A549 treated with CpdA at 1 μM for 4 hours (cell line): Measurements from ENCODE around the gene TREML1. TPM values are rescaled to one million over a fixed set of nuclear protein-coding genes. Genes with fewer than 3 reads are reported as not detected.

Experiments used
- total RNA-seq: library from RNA; stranded (reverse); fragments of 200-300 nt; extraction: Qiagen RNA extraction; gene quantifications from 5 replicates; pipeline ENCODE4 v1.2.3, GENCODE V29; 2022; ENCODE audit warnings: low read depth

Gene TREML1, protein sequence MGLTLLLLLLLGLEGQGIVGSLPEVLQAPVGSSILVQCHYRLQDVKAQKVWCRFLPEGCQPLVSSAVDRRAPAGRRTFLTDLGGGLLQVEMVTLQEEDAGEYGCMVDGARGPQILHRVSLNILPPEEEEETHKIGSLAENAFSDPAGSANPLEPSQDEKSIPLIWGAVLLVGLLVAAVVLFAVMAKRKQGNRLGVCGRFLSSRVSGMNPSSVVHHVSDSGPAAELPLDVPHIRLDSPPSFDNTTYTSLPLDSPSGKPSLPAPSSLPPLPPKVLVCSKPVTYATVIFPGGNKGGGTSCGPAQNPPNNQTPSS
- not detected in 5 replicates for total RNA-seq

DNA sequence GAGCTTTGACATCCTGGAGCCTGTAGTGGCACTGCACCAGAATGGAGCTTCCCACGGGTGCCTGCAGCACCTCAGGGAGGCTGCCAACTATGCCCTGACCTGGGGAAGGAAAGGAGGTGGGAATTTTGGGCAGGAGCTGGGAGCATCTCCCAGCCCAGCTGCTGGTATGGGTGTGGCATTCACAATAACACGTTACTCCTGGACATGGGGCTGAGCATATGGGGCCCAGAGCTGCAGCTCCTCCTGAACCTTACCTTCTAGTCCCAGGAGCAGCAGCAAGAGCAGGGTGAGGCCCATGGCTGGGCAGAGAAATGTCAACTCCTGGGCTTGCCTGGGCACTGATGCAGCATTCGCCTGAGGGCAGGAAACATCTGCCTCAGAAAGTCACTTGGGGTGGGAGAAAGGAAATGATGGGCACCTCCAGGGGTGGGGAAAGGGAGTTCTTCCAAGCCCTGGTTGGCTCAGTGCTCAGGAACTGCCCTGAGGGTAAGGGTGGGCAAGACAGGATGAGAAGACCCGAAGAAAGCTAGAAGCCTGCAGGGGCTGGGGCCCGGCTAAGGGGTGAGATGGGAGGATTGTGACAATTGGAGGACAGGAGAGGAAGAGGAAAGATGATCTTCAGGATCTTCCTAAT, at the start of gene TREML1:
TSS of gene TREML1 (minus strand) at position 356 of the 634 bp plus-strand sequence. CDS start at position 297, 59 bp downstream.

GRCh38 chr6:41200901-41201763, 47.0 kb upstream of the TREML1 start, which contains the start of gene TREML2:
TSS of gene TREML2 (minus strand) at chr6:41201149. CDS start at chr6:41201008, 141 bp downstream.

DNA sequence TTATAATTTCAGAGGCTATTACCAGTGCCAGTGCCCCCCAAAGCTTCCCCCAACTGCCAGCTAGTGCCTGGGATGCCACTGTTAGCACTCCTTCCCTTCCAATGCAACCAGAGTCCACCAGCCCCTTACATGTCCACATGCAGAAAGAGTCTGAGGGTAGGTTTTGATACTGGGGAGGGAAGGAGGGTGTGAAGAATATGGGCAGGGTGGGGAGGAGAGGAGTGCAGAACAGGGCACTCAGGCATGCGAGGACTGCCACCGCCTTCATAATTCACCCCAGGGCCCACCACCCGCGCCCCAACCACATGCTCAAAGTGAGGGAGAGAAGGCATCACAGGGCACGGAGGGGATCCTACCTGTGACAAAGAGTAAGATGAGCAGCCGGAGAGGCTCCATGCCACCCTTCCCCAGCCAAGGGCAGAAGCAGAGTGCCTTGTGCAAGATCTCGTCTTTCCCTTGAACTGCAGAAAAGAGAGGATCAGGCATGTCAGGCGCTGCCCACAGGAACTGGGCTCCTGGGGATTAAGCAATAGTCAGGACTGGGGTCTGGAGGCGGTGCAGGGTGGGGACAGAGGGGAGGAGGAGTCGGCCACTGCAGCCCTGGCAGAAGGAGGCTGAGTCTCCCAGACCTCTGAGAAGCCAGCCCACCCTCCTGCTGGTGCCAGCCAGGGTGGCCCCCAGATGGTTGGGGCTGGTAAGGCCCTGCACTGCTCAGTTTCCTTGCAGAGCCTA, 8.7 kb upstream of the TREML1 start, which contains the start of gene TREM2:
TSS of gene TREM2 (minus strand) at position 430 of the 732 bp plus-strand sequence. CDS start at position 396, 34 bp downstream.

Other genes with a start within 250 kb of the TREML1 start
- gene UNC5CL, start 115.1 kb downstream of the TREML1 start, total RNA-seq, result 0.20 to 0.40 TPM (median 0.34 TPM) in 5 replicates
- 0.10 TPM in 1 of 5 replicates, not detected in the others for gene TSPO2, start 111.9 kb downstream of the TREML1 start, total RNA-seq
- not detected in 5 replicates for gene APOBEC2, start 101.1 kb downstream of the TREML1 start, total RNA-seq
- gene OARD1, start 82.0 kb downstream of the TREML1 start, total RNA-seq, result 18.8 to 23.2 TPM (median 20.5 TPM) in 5 replicates
- gene NFYA, start 81.4 kb downstream of the TREML1 start, total RNA-seq, result 11.5 to 15.4 TPM (median 14.2 TPM) in 5 replicates
- gene TREM2, start 8.8 kb upstream of the TREML1 start, total RNA-seq, result not detected in 5 replicates
- not detected in 5 replicates for gene TREML2, start 46.8 kb upstream of the TREML1 start, total RNA-seq
- not detected in 5 replicates for gene TREML4, start 74.0 kb upstream of the TREML1 start, total RNA-seq
- 0.23 to 0.49 TPM (median 0.29 TPM) in 3 of 5 replicates, not detected in the others for gene TREM1, start 132.3 kb upstream of the TREML1 start, total RNA-seq
- gene NCR2, start 181.3 kb upstream of the TREML1 start, total RNA-seq, result not detected in 5 replicates